Measurements from ENCODE around the gene LGR6. TPM values are rescaled to one million over a fixed set of nuclear protein-coding genes. Genes with fewer than 3 reads are reported as not detected.

The LGR6 gene
- total and polyA plus RNA-seq, 10 of the 15 experiments (the other 5 are each of a cell fraction or from before 2014, with no cell fraction given), result not detected

- no peak for FAIRE-seq
- in situ Hi-C loops (cut with MboI) (no loop called here), intact Hi-C loops (cut with micrococcal nuclease; ENCODE audit: unreplicated experiment) (loop anchor here (10.0 kb wide), 1 partner anchor 82 kb away; the partner anchor contains the start of gene LGR6)
- ATAC-seq, result no peak
- WGBS (ENCODE audit: insufficient coverage, insufficient replicate concordance, low lambda C conversion rate, missing lambda C conversion rate), result 9% methylated on average over 3 of the region's 3 CpGs
- H3K27me3 ChIP-seq (replicated peaks in 1 of 2; ENCODE audit: control insufficient read depth in 2 of 2, insufficient read depth in 2 of 2, low read length in 1 of 2), result peaks cover 2 to 4% of the 10 kb centered on the region in 2 experiments; a peak in 2 of 4 replicates
- no peak overlapping the region for H3K4me3 ChIP-seq
- TF ChIP-seq MXI1 (IDR thresholded peaks at IDR 0.05; ENCODE audit: low read depth, low read length), result no peak
- TF ChIP-seq ATF3 (IDR thresholded peaks at IDR 0.05; ENCODE audit: borderline replicate concordance, extremely low read depth, low read depth, low read length), result no peak
- H3K79me2 ChIP-seq (ENCODE audit: control insufficient read depth, insufficient read depth, low read length), result no peaks in the 10 kb centered on the region
- no peak for DNase-seq (ENCODE audit: low read depth, low spot score)
- no peak overlapping the region for H3K9ac ChIP-seq (ENCODE audit: control insufficient read depth, insufficient read depth, low read length)
- H2AFZ ChIP-seq (ENCODE audit: control insufficient read depth, low read depth, low read length), result no peak overlapping the region
- CTCF ChIA-PET, result interaction anchor here (1.1 kb wide), 1 partner anchor 39 kb away, joined by 3 read pairs; no protein-coding TSS in a partner anchor
- H3K9me3 ChIP-seq (replicated peaks; ENCODE audit: control insufficient read depth, insufficient read depth, low read length), result no peaks in the 10 kb centered on the region
- H3K4me1 ChIP-seq (ENCODE audit: control insufficient read depth, insufficient read depth, low read length), result no peaks in the 10 kb centered on the region
- POLR2A ChIA-PET, result no interaction called here
- RAD21 ChIA-PET (ENCODE audit: unreplicated experiment), result no interaction called here
- no peaks in the 10 kb centered on the region for H3K36me3 ChIP-seq (ENCODE audit: control insufficient read depth in 2 of 2, insufficient read depth in 2 of 2, low read length in 1 of 2)
- H3K4me2 ChIP-seq (ENCODE audit: control insufficient read depth, insufficient read depth), result no peak overlapping the region
- BruUV-seq (replicated peaks), result no TSS peak
- SMC1A ChIA-PET (ENCODE audit: uncharacterized antibody, unreplicated experiment), result interaction anchor here (0.7 to 1.4 kb wide), 2 partner anchors 37 to 84 kb away, joined by 3 read pairs; partner anchors contain the start of gene LGR6
- no peaks in the 10 kb centered on the region for H4K20me1 ChIP-seq (ENCODE audit: control insufficient read depth, insufficient read depth)
- H3K27ac ChIP-seq (ENCODE audit: control insufficient read depth, insufficient read depth), result no peak overlapping the region
Observed at GRCh38 chr1:202276920-202277319, 83.3 kb downstream of the LGR6 start.

- DNase-seq (ENCODE audit: low read depth, low spot score), result no peak
- RAD21 ChIA-PET (ENCODE audit: unreplicated experiment), result interaction anchor here (1.2 kb wide), 1 partner anchor 85 kb away, joined by 3 read pairs; the partner anchor contains the start of gene LGR6
- Histone ChIP-seq H3K79me2 (ENCODE audit: control insufficient read depth, insufficient read depth, low read length) (no peaks in the 10 kb centered on the region), H3K4me3 (no peak overlapping the region), H3K4me2 (ENCODE audit: control insufficient read depth, insufficient read depth) (no peak overlapping the region), H4K20me1 (ENCODE audit: control insufficient read depth, insufficient read depth) (no peaks in the 10 kb centered on the region), H3K27ac (ENCODE audit: control insufficient read depth, insufficient read depth) (no peak overlapping the region), H2AFZ (ENCODE audit: control insufficient read depth, low read depth, low read length) (no peak overlapping the region), H3K36me3 (ENCODE audit: control insufficient read depth in 2 of 2, insufficient read depth in 2 of 2, low read length in 1 of 2) (no peaks in the 10 kb centered on the region), H3K27me3 (replicated peaks in 1 of 2; ENCODE audit: control insufficient read depth in 2 of 2, insufficient read depth in 2 of 2, low read length in 1 of 2) (peaks cover 2 to 8% of the 10 kb centered on the region in 2 experiments; a peak in 2 of 4 replicates), H3K4me1 (ENCODE audit: control insufficient read depth, insufficient read depth, low read length) (no peaks in the 10 kb centered on the region), H3K9me3 (replicated peaks; ENCODE audit: control insufficient read depth, insufficient read depth, low read length) (no peaks in the 10 kb centered on the region), H3K9ac (ENCODE audit: control insufficient read depth, insufficient read depth, low read length) (no peak overlapping the region)
- POLR2A ChIA-PET, result interaction anchor here (0.6 kb wide), 1 partner anchor 16 kb away, joined by 4 read pairs; no protein-coding TSS in a partner anchor
- CTCF ChIA-PET, result interaction anchor here (1.8 to 2.3 kb wide), 2 partner anchors 37 to 85 kb away, joined by 5 to 9 read pairs; partner anchors contain the start of gene LGR6
- intact Hi-C loops (cut with micrococcal nuclease; ENCODE audit: unreplicated experiment), result loop anchor here (10.0 kb wide), 1 partner anchor 84 kb away; the partner anchor contains the start of gene LGR6
- FAIRE-seq, result no peak
- BruUV-seq (replicated peaks), result no TSS peak
- ATAC-seq, result no peak
- WGBS (ENCODE audit: insufficient coverage, insufficient replicate concordance, low lambda C conversion rate, missing lambda C conversion rate), result 0% methylated on average over 2 of the region's 2 CpGs
- SMC1A ChIA-PET (ENCODE audit: uncharacterized antibody, unreplicated experiment), result interaction anchor here (0.7 kb wide), 1 partner anchor 9 kb away, joined by 3 read pairs; no protein-coding TSS in a partner anchor
- in situ Hi-C loops (cut with MboI), result no loop called here
- TF ChIP-seq SMAD5 (IDR thresholded peaks at IDR 0.05; ENCODE audit: low read depth) (no peak), TCF7 (IDR thresholded peaks at IDR 0.05; ENCODE audit: borderline replicate concordance) (no peak), ATF2 (IDR thresholded peaks at IDR 0.05; ENCODE audit: low read length) (no peak), WRNIP1 (IDR thresholded peaks at IDR 0.05; ENCODE audit: borderline replicate concordance, low read depth, low read length) (no peak), MXI1 (IDR thresholded peaks at IDR 0.05; ENCODE audit: low read depth, low read length) (no peak), EED (IDR thresholded peaks at IDR 0.05; ENCODE audit: low read depth) (no peak), ZBTB33 (IDR thresholded peaks at IDR 0.05) (no peak), BCL3 (IDR thresholded peaks at IDR 0.05; ENCODE audit: borderline replicate concordance, insufficient read depth, low read depth, low read length, poor library complexity, severe bottlenecking) (no peak), PAX5 (IDR thresholded peaks at IDR 0.05; ENCODE audit: borderline replicate concordance, low read depth, low read length) (no peak), EZH2 (IDR thresholded peaks at IDR 0.05; ENCODE audit: borderline replicate concordance, control insufficient read depth, low read depth, low read length) (no peak)
Observed at GRCh38 chr1:202278751-202279150, 85.2 kb downstream of the LGR6 start.
